IPS DF 6.9 (cell line): Measurements from ENCODE around the gene RIMBP2.
"Not testable (repeated sequence)": the region's sequence is repeated elsewhere in the genome, so short reads cannot be mapped to it uniquely, and the experiment has no call there.

Experiments used
- DNase-seq: peaks from one replicate; pipeline ENCODE4 v3.0.0-alpha.2; 2013; ENCODE audit warnings: low read depth, low spot score
- H3K27ac ChIP-seq: one replicate; pipeline ENCODE4 v1.5.1; 2013; ENCODE audit warnings: low read length, control low read depth
- H3K27me3 ChIP-seq: 2 replicates; pipeline ENCODE4 v1.6.1; 2013; ENCODE audit warnings: mild to moderate bottlenecking, low read length; ENCODE audit not compliant: control insufficient read depth, insufficient read depth
- H3K36me3 ChIP-seq: 2 replicates; pipeline ENCODE4 v1.6.1; 2013; ENCODE audit warnings: low read length; ENCODE audit not compliant: control insufficient read depth, insufficient read depth
- H3K4me1 ChIP-seq: 2 replicates; pipeline ENCODE4 v1.6.1; 2013; ENCODE audit warnings: low read length; ENCODE audit not compliant: control insufficient read depth, insufficient read depth
- H3K4me3 ChIP-seq: 2 replicates; pipeline ENCODE4 v1.5.1; 2013; ENCODE audit warnings: mild to moderate bottlenecking, low read length
- H3K9me3 ChIP-seq: 2 replicates; pipeline ENCODE4 v1.6.1; 2013; ENCODE audit warnings: low read length, inconsistent platforms; ENCODE audit not compliant: control insufficient read depth, insufficient read depth
- WGBS: extraction: QIAGEN DNeasy Blood & Tissue Kit; methylation state at CpG from one replicate; pipeline ENCODE4 v1.1.7; 2013; ENCODE audit warnings: mixed read lengths, missing lambda C conversion rate; ENCODE audit not compliant: insufficient read length, insufficient coverage; 5-methylcytosine and 5-hydroxymethylcytosine counted together

RIMBP2 gene

GRCh38 chr12:130596241-130596640, 119.9 kb downstream of the RIMBP2 start:
- H3K27me3 ChIP-seq, result no peaks in the 10 kb centered on the region
- DNase-seq, result no peak

GRCh38 chr12:130595566-130595965, 120.5 kb downstream of the RIMBP2 start:
- no peak overlapping the region for H3K27ac ChIP-seq
- H3K4me3 ChIP-seq, result no peak overlapping the region
- H3K27me3 ChIP-seq, result no peaks in the 10 kb centered on the region
- H3K9me3 ChIP-seq, result peaks cover 20% of the 10 kb centered on the region
- H3K36me3 ChIP-seq, result no peaks in the 10 kb centered on the region
- WGBS, result no CpG with 5 or more reads among the region's 9 CpGs
- H3K4me1 ChIP-seq, result no peaks in the 10 kb centered on the region
- DNase-seq, result no peak

More at GRCh38 chr12:130596241-130596640, 119.9 kb downstream of the RIMBP2 start:
- H3K36me3 ChIP-seq, result no peaks in the 10 kb centered on the region
- no CpG with 5 or more reads among the region's 9 CpGs for WGBS
- H3K4me1 ChIP-seq, result no peaks in the 10 kb centered on the region
- H3K9me3 ChIP-seq, result peaks cover 19% of the 10 kb centered on the region
- H3K4me3 ChIP-seq, result no peak overlapping the region
- H3K27ac ChIP-seq, result no peak overlapping the region

- H3K27ac ChIP-seq, result no peak overlapping the region
- no CpG with 5 or more reads among the region's 11 CpGs for WGBS
- DNase-seq, result no peak
Observed at GRCh38 chr12:130593056-130593455, 123.0 kb downstream of the RIMBP2 start.

GRCh38 chr12:130592641-130593040, 123.5 kb downstream of the RIMBP2 start:
- no CpG with 5 or more reads among the region's 23 CpGs for WGBS
- H3K27ac ChIP-seq, result no peak overlapping the region
- H3K4me3 ChIP-seq, result no peak overlapping the region
- H3K4me1 ChIP-seq, result no peaks in the 10 kb centered on the region
- no peaks in the 10 kb centered on the region for H3K27me3 ChIP-seq
- DNase-seq, result no peak
- H3K36me3 ChIP-seq, result no peaks in the 10 kb centered on the region
- H3K9me3 ChIP-seq, result peaks cover 27% of the 10 kb centered on the region

More at GRCh38 chr12:130593056-130593455, 123.0 kb downstream of the RIMBP2 start:
- no peak overlapping the region for H3K4me3 ChIP-seq
- peaks cover 27% of the 10 kb centered on the region for H3K9me3 ChIP-seq
- H3K4me1 ChIP-seq, result no peaks in the 10 kb centered on the region
- H3K27me3 ChIP-seq, result no peaks in the 10 kb centered on the region
- H3K36me3 ChIP-seq, result no peaks in the 10 kb centered on the region

GRCh38 chr12:130591736-130592135, 124.4 kb downstream of the RIMBP2 start:
- no peak for DNase-seq
- H3K36me3 ChIP-seq, result no peaks in the 10 kb centered on the region
- H3K9me3 ChIP-seq, result peaks cover 27% of the 10 kb centered on the region
- no peak overlapping the region for H3K27ac ChIP-seq
- H3K4me1 ChIP-seq, result no peaks in the 10 kb centered on the region
- WGBS, result no CpG with 5 or more reads among the region's 9 CpGs
- H3K27me3 ChIP-seq, result no peaks in the 10 kb centered on the region
- no peak overlapping the region for H3K4me3 ChIP-seq

GRCh38 chr12:130590685-130591084, 125.4 kb downstream of the RIMBP2 start:
- no CpG with 5 or more reads among the region's 12 CpGs for whole genome bisulfite sequencing
- no peaks in the 10 kb centered on the region for H3K36me3 ChIP-seq
- no peak for DNase-seq
- H3K9me3 ChIP-seq, result peaks cover 21% of the 10 kb centered on the region
- no peak overlapping the region for H3K4me3 ChIP-seq
- H3K27ac ChIP-seq, result no peak overlapping the region
- no peaks in the 10 kb centered on the region for H3K27me3 ChIP-seq
- H3K4me1 ChIP-seq, result no peaks in the 10 kb centered on the region

GRCh38 chr12:130589540-130590317, 126.4 kb downstream of the RIMBP2 start:
- Histone ChIP-seq H3K4me1 (no peaks in the 10 kb centered on the region), H3K36me3 (no peaks in the 10 kb centered on the region), H3K27me3 (no peaks in the 10 kb centered on the region), H3K27ac (no peak overlapping the region), H3K4me3 (no peak overlapping the region), H3K9me3 (peaks cover 21% of the 10 kb centered on the region)
- no peak for DNase-seq
- WGBS, result no CpG with 5 or more reads among the region's 11 CpGs

- Histone ChIP-seq H3K36me3 (no peaks in the 10 kb centered on the region), H3K9me3 (peaks cover 21% of the 10 kb centered on the region), H3K27me3 (no peaks in the 10 kb centered on the region), H3K4me1 (no peaks in the 10 kb centered on the region), H3K4me3 (no peak overlapping the region), H3K27ac (no peak overlapping the region)
- no CpG with 5 or more reads among the region's 11 CpGs for WGBS
- no peak for DNase-seq
Observed at GRCh38 chr12:130588696-130589539, 127.2 kb downstream of the RIMBP2 start.

GRCh38 chr12:130587966-130588365, 128.1 kb downstream of the RIMBP2 start:
- Histone ChIP-seq H3K27me3 (no peaks in the 10 kb centered on the region), H3K36me3 (no peaks in the 10 kb centered on the region), H3K4me3 (no peak overlapping the region), H3K4me1 (no peaks in the 10 kb centered on the region), H3K27ac (no peak overlapping the region), H3K9me3 (peaks cover 19% of the 10 kb centered on the region)
- DNase-seq, result no peak
- no CpG with 5 or more reads among the region's 4 CpGs for WGBS

GRCh38 chr12:130584475-130584874, 131.6 kb downstream of the RIMBP2 start:
- not testable (repeated sequence) for H3K9me3 ChIP-seq, DNase-seq, H3K27me3 ChIP-seq, H3K4me1 ChIP-seq, H3K4me3 ChIP-seq, H3K27ac ChIP-seq, H3K36me3 ChIP-seq
